PC-9 (cell line): ENCODE measurements around the gene TMEM176A. TPM values are rescaled to one million over a fixed set of nuclear protein-coding genes. Genes with fewer than 3 reads are reported as not detected.

Source experiments
- BruUV-seq: library from RNA; stranded (reverse); fragments of 400-500 nt; replicated peaks from 2 replicates; lab custom pipeline; 2021; lab: Mats Ljungman, UMichigan
- CTCF ChIA-PET: fragments of 300-600 bp; sonication (Branson Sonifier 250); formaldehyde crosslinking; loops from one replicate; lab custom pipeline; 2022; ENCODE audit warnings: antibody characterized with exemption; lab: Charles Lee
- POLR2A ChIA-PET: fragments of 300-600 bp; sonication (Branson Sonifier 250); formaldehyde crosslinking; loops from one replicate; lab custom pipeline; 2022; ENCODE audit warnings: antibody characterized with exemption; ENCODE audit not compliant: unreplicated experiment; lab: Charles Lee
- DNase-seq, 2 experiments: peaks; one replicate each; pipeline versions ENCODE4 v3.0.0 to v3.0.0-alpha.2; 2015 to 2022; ENCODE audit warnings: mixed read lengths in 1 of 2
- H2AFZ ChIP-seq: fragments of 200-600 bp; sonication (generic); 2 replicates; pipeline ENCODE4 v1.8.1; 2017; ENCODE audit warnings: antibody characterized with exemption
- H3F3A ChIP-seq: fragments of 200-600 bp; sonication (generic); 2 replicates; pipeline ENCODE4 v1.8.1; 2017; ENCODE audit warnings: antibody characterized with exemption, mild to moderate bottlenecking, low read depth; ENCODE audit not compliant: insufficient read depth
- H3K27ac ChIP-seq: fragments of 200-600 bp; sonication (generic); 2 replicates; pipeline ENCODE4 v1.6.1; 2016; ENCODE audit warnings: mixed run types
- H3K27me3 ChIP-seq: fragments of 200-600 bp; sonication (generic); 2 replicates; pipeline ENCODE4 v1.6.1; 2016; ENCODE audit warnings: low read depth, mixed run types; ENCODE audit not compliant: insufficient read depth
- H3K36me3 ChIP-seq: fragments of 200-600 bp; sonication (generic); 2 replicates; pipeline ENCODE4 v1.6.1; 2016; ENCODE audit warnings: low read depth, mixed run types
- H3K4me1 ChIP-seq: fragments of 200-600 bp; sonication (generic); replicated peaks from 2 replicates; pipeline ENCODE4 v1.6.1; 2016; ENCODE audit warnings: mixed run types; ENCODE audit not compliant: insufficient read depth
- H3K4me2 ChIP-seq: fragments of 200-600 bp; sonication (generic); 2 replicates; pipeline ENCODE4 v1.6.1; 2017; ENCODE audit warnings: mixed run types
- H3K4me3 ChIP-seq: fragments of 200-600 bp; sonication (generic); 2 replicates; pipeline ENCODE4 v1.6.1; 2016; ENCODE audit warnings: mixed run types
- H3K79me2 ChIP-seq: fragments of 200-600 bp; sonication (generic); 2 replicates; pipeline ENCODE4 v1.6.1; 2017; ENCODE audit warnings: low read depth, mixed run types
- H3K9me2 ChIP-seq: fragments of 200-600 bp; sonication (generic); 2 replicates; pipeline ENCODE4 v1.8.1; 2017; ENCODE audit warnings: mild to moderate bottlenecking; ENCODE audit not compliant: insufficient read depth
- H3K9me3 ChIP-seq: fragments of 200-600 bp; sonication (generic); 2 replicates; pipeline ENCODE4 v1.8.1; 2016; ENCODE audit warnings: low read depth; ENCODE audit not compliant: insufficient read depth
- H4K20me1 ChIP-seq: fragments of 200-600 bp; sonication (generic); 2 replicates; pipeline ENCODE4 v1.8.1; 2017; ENCODE audit not compliant: insufficient read depth
- EZH2 ChIP-seq: fragments of 200-600 bp; sonication (generic); IDR thresholded peaks from 2 replicates; pipeline ENCODE4 v1.8.0; 2017; ENCODE audit warnings: antibody characterized with exemption, low read depth
- intact Hi-C: fragments of 100-400 bp; cut with micrococcal nuclease; formaldehyde crosslinking; loops from one replicate; pipeline ENCODE4 v1.10.0; 2022; ENCODE audit not compliant: unreplicated experiment
- total RNA-seq: library from RNA; stranded (reverse); gene quantifications from 2 replicates; pipeline ENCODE4 v1.2.3, GENCODE V29; 2021
- TF ChIP-seq, protein P1 (sequence below): fragments of 200-600 bp; sonication (generic); conservative IDR thresholded peaks from 2 replicates; pipeline ENCODE4 v1.6.1; 2017; ENCODE audit warnings: mixed run types, antibody characterized with exemption, mild to moderate bottlenecking, moderate library complexity

Gene TMEM176A
- total RNA-seq, 1 experiment from 2014 or later = not detected

DNA sequence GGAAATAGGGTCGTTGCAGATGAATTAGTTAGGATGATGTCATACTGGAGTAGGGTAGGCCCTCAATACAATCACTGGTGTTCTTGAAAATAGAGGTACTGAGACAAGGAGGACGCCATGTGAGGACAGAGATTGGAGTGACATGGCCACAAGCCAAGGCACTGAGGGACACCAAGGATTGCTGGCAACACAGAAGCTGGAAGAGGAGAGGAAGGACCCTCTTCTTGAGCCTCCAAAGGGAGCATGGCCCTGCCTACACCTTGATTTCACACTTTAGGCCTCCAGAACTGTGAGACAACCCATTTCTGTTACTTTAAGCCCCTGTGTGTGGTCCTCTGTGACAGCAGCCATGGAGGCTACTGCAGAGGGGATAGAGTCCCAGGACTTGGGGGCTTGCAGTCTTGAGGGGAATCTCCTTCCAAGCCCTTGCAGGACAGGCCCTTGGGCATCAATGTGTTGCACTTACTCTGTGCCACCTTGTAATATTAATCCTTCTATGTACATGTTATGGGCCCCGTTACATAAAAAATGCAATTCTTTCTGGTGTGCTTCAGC, 48.1 kb downstream of the TMEM176A start:
- Histone ChIP-seq H3K9me2 (no peaks in the 10 kb centered on the region), H3K27me3 (peaks cover 97% of the 10 kb centered on the region), H3K4me3 (no peak overlapping the region), H2AFZ (no peak overlapping the region), H4K20me1 (no peaks in the 10 kb centered on the region), H3K79me2 (no peaks in the 10 kb centered on the region), H3K27ac (no peak overlapping the region), H3F3A (no peaks in the 10 kb centered on the region), H3K4me1 (no peaks in the 10 kb centered on the region), H3K36me3 (no peaks in the 10 kb centered on the region), H3K9me3 (no peaks in the 10 kb centered on the region), H3K4me2 (no peak overlapping the region)
- TF ChIP-seq, protein P1, sequence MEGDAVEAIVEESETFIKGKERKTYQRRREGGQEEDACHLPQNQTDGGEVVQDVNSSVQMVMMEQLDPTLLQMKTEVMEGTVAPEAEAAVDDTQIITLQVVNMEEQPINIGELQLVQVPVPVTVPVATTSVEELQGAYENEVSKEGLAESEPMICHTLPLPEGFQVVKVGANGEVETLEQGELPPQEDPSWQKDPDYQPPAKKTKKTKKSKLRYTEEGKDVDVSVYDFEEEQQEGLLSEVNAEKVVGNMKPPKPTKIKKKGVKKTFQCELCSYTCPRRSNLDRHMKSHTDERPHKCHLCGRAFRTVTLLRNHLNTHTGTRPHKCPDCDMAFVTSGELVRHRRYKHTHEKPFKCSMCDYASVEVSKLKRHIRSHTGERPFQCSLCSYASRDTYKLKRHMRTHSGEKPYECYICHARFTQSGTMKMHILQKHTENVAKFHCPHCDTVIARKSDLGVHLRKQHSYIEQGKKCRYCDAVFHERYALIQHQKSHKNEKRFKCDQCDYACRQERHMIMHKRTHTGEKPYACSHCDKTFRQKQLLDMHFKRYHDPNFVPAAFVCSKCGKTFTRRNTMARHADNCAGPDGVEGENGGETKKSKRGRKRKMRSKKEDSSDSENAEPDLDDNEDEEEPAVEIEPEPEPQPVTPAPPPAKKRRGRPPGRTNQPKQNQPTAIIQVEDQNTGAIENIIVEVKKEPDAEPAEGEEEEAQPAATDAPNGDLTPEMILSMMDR = no peak
- TF ChIP-seq EZH2 = no peak
- intact Hi-C loops = no loop called here
- BruUV-seq = no TSS peak
- POLR2A ChIA-PET = no interaction called here
- CTCF ChIA-PET = no interaction called here
- DNase-seq = no peak

DNA sequence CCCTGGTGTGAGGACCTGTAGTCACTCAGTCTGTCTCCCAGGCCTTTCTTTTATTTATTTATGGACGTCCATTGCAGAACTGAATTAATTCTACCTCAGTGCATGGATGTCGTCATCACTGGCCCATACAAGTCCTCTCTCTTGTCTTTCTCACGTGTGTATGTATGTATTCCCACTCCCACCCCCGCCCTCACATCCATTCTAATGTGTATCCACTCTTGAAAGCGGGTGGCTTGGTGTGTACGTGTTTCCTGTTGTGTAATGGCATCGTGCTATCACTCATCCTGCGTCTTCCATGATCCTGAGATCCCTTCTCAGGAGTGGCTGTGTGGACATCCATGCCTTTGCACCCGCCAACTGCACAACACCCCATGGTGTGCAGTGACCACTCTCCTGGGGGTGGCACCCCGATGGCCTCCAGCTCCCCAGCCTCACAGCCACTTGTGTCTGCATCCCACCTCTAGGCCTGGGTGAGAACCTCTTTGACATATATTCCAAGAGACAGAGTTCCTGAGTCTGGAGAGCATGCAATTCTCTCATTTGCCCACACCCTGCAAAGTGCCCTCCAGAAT, 48.7 kb downstream of the TMEM176A start:
- no TSS peak for BruUV-seq
- no peak for DNase-seq
- Histone ChIP-seq H2AFZ (no peak overlapping the region), H3K4me2 (no peak overlapping the region), H3K9me3 (no peaks in the 10 kb centered on the region), H3K79me2 (no peaks in the 10 kb centered on the region), H3K27ac (no peak overlapping the region), H4K20me1 (no peaks in the 10 kb centered on the region), H3K36me3 (no peaks in the 10 kb centered on the region), H3K9me2 (no peaks in the 10 kb centered on the region), H3K4me3 (no peak overlapping the region), H3F3A (no peaks in the 10 kb centered on the region), H3K4me1 (no peaks in the 10 kb centered on the region), H3K27me3 (peaks cover 97% of the 10 kb centered on the region)
- POLR2A ChIA-PET = no interaction called here
- CTCF ChIA-PET = no interaction called here
- intact Hi-C loops = no loop called here
- TF ChIP-seq, protein P1 = no peak
- TF ChIP-seq EZH2 = no peak

DNA sequence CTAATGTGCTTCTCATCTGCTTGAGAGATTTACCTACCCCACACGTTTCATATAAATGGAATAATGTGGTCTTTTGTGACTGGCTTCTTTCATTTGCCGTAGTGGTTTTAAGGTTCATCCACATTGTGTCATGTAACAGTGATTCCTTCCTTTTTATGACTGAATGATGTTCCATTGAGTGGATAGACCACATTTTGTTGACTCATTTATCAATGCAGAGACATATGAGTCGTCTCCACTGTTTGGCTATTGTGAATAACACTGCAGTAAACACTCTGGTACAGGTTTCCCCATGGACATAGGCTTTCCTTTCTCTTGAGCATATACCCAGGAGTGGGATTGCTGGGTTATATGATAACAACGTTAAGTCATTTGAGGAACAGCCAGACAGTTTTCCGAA, 49.7 kb downstream of the TMEM176A start:
- H3K27me3 ChIP-seq = peaks cover 97% of the 10 kb centered on the region
- DNase-seq = no peak
- no peaks in the 10 kb centered on the region for H3K4me1 ChIP-seq
- H2AFZ ChIP-seq = no peak overlapping the region
- no peaks in the 10 kb centered on the region for H3F3A ChIP-seq
- no peaks in the 10 kb centered on the region for H3K9me2 ChIP-seq
- H3K36me3 ChIP-seq = no peaks in the 10 kb centered on the region
- H3K4me2 ChIP-seq = no peak overlapping the region
- H3K79me2 ChIP-seq = no peaks in the 10 kb centered on the region
- ChIA-PET CTCF (no interaction called here), POLR2A (no interaction called here)
- H3K4me3 ChIP-seq = no peak overlapping the region
- H3K9me3 ChIP-seq = no peaks in the 10 kb centered on the region
- TF ChIP-seq EZH2 = no peak
- TF ChIP-seq, protein P1 = no peak
- intact Hi-C loops = no loop called here
- no TSS peak for BruUV-seq
- no peak overlapping the region for H3K27ac ChIP-seq
- H4K20me1 ChIP-seq = no peaks in the 10 kb centered on the region
